BE2C (cell line): ENCODE measurements around the gene GGT5.
"Not testable (repeated sequence)": the region's sequence is repeated elsewhere in the genome, so short reads cannot be mapped to it uniquely, and the experiment has no call there.

Source experiments
- DNase-seq: peaks from one replicate; pipeline ENCODE4 v3.0.0-alpha.2; 2020
- H3K27me3 ChIP-seq: fragments of 250-450 bp; sonication (Bioruptor Pico); 2 replicates; pipeline ENCODE4 v1.5.1; 2020; ENCODE audit warnings: mild to moderate bottlenecking
- H3K36me3 ChIP-seq: fragments of 250-450 bp; sonication (Bioruptor Pico); 2 replicates; pipeline ENCODE4 v1.5.1; 2020; ENCODE audit warnings: mild to moderate bottlenecking
- H3K4me1 ChIP-seq: fragments of 250-450 bp; sonication (Bioruptor Pico); 2 replicates; pipeline ENCODE4 v1.5.1; 2020
- H3K4me3 ChIP-seq: 2 replicates; pipeline ENCODE4 v1.5.1; 2011; ENCODE audit warnings: low read depth, low read length
- H3K9me3 ChIP-seq: fragments of 250-450 bp; sonication (Bioruptor Pico); 2 replicates; pipeline ENCODE4 v1.5.1; 2020
- TF ChIP-seq, protein P1 (sequence below): IDR thresholded peaks from 2 replicates; pipeline ENCODE4 v1.5.1; 2012; ENCODE audit warnings: mild to moderate bottlenecking, low read depth, low read length

Gene GGT5

GRCh38 chr22:24183321-24184031, 61.4 kb downstream of the GGT5 start:
- DNase-seq, result peak; percentile 50
- TF ChIP-seq, protein P1, sequence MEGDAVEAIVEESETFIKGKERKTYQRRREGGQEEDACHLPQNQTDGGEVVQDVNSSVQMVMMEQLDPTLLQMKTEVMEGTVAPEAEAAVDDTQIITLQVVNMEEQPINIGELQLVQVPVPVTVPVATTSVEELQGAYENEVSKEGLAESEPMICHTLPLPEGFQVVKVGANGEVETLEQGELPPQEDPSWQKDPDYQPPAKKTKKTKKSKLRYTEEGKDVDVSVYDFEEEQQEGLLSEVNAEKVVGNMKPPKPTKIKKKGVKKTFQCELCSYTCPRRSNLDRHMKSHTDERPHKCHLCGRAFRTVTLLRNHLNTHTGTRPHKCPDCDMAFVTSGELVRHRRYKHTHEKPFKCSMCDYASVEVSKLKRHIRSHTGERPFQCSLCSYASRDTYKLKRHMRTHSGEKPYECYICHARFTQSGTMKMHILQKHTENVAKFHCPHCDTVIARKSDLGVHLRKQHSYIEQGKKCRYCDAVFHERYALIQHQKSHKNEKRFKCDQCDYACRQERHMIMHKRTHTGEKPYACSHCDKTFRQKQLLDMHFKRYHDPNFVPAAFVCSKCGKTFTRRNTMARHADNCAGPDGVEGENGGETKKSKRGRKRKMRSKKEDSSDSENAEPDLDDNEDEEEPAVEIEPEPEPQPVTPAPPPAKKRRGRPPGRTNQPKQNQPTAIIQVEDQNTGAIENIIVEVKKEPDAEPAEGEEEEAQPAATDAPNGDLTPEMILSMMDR, result no peak
- Histone ChIP-seq H3K4me3 (no peak overlapping the region), H3K4me1 (peaks cover 3% of the 10 kb centered on the region), H3K27me3 (no peaks in the 10 kb centered on the region), H3K9me3 (no peaks in the 10 kb centered on the region), H3K36me3 (no peaks in the 10 kb centered on the region)

GRCh38 chr22:24182900-24183246, 62.0 kb downstream of the GGT5 start:
- not testable (repeated sequence) for H3K36me3 ChIP-seq, H3K4me1 ChIP-seq, H3K9me3 ChIP-seq, H3K27me3 ChIP-seq, H3K4me3 ChIP-seq, DNase-seq

DNA sequence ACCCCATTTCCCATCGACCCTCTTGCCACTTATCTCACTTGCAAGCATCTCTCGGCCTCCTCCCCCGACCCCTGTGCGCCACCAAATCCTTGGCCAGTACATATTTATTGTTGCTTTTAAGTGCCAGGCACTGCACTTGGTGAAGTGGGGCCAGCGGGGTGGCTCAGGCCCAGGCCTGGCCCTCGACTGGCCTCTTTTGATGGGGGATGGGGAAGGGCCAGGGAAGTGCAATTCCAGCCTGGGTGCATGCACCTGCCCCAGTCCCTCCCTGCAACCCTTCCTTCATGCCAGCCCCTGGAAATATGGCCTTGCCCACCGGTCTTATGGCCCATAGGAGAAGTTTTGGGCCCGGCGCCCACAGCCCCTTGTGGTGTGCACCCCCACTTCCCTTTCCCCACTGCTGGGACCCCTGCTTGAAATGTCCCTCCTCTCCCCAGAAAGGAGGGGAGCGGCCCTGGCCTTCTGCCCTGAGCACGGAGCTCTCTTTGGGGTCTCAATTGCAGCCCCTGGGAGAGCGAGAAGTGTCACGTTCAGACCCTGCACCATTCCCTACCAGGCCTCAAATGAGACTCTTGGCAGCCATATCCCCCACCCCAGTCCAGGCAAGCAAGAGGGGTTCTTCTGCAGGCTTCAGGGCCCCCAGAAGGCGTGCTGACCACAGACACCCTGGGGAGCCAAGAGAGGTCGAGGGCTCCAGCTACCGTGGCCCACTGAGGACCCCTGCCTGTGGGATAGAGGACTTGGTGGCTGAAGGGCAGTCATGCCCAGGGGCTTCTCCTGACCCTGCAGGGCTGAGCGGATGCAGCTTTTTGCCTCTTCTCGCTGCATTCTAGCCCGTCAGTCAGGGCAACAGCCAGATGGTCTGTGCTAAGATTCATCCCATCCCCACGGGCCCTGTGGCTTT, 62.6 kb downstream of the GGT5 start:
- no peaks in the 10 kb centered on the region; the same call in 1 of the 2 replicates for H3K36me3 ChIP-seq
- TF ChIP-seq, protein P1, result peak; percentile 15; the same call in 1 of the 2 replicates
- H3K9me3 ChIP-seq, result no peaks in the 10 kb centered on the region
- H3K4me1 ChIP-seq, result peaks cover 3% of the 10 kb centered on the region
- H3K4me3 ChIP-seq, result no peak overlapping the region
- peak; percentile 29 for DNase-seq
- H3K27me3 ChIP-seq, result no peaks in the 10 kb centered on the region

DNA sequence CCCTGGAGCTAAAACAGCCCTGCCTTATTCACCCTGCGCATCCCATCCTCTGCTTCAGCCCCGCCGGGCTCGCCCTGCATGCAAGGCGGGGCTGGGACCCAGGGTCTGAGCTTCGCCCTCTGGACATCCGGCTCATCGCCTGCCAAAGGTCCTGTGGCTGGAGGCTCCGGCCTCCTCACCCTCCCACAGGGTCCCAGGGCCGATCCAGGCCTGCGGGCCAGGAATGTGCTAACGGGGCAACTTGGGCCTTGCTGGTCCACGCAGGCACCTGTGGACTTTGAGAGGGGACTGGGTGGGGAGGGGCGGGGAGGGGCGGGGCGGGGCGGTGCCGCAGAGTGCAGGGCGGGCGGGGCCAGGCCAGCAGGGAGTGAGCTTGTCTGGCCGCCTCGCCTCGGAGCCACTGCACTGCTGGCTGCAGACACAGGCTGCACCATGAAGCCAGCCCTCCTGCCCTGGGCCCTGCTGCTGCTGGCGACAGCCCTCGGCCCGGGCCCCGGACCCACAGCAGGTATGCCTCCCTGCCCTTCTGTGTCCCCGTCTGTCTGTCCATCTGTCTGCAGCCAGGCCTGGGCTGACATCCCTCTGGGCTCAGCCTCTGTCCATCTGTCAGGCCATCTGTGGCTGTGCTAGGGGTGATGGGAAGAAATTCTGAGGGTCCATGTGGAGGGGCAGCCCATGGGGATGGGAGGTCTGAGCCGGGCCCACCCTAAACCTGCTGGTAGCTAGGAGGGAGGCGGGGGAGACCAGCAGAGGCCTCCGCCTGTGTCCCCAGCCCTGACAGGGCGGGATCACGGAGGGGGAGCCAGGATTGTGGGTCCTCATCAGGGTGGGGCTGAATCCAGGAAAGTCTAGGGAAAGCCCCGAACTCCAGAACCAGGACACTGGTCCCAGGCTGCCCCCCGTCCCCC, 63.5 kb downstream of the GGT5 start, which contains the start of gene SUSD2:
SUSD2 (plus strand) TSS at position 400 of the 908 bp plus-strand sequence; CDS start at position 433, 33 bp downstream.
- no peak within 1 kb of the TSS for H3K4me3 ChIP-seq
- no peaks in the 10 kb centered on the region for H3K27me3 ChIP-seq
- peaks cover 3% of the 10 kb centered on the region for H3K4me1 ChIP-seq
- TF ChIP-seq, protein P1, result no peak
- no peaks in the 10 kb centered on the region; the same call in 1 of the 2 replicates for H3K36me3 ChIP-seq
- H3K9me3 ChIP-seq, result no peaks in the 10 kb centered on the region
- peak; percentile 53 for DNase-seq

DNA sequence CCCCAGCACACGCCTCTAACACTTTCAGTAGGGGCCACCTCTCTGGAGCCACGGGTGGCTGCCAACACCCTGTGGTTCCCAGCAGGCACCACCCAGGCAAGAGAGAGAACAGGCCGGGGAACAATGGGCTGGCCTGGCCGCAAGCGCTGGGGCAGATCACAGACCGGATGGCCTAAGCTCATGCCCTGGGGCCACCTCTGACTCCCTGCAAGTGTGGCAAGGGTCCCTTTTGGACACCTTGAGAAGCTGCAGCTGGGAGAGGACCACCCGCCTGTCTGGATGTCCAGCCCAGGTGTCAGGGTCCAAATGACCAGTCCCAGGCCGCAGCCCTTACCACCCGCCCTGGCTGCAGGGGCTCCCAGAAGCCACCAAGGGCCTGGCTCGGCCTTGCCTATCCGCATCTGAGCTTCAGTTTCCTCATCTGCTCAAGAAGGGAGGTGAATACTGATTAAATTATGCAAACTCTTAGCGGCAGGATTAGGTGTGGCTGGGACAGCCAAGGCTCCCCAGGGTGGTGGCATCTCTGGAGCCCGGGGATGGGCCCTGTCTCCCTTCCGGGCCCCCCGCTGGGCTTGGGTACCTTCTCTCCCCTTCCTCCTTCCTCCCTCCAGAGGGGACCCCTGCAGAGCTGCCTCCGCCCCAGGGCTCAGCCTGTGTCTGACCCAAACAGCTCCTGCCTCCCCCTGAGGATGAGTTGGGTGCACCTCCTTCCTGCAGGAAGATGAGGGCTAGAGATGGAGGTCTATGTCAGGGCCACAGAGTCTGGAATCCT, 64.4 kb downstream of the GGT5 start:
- no peak overlapping the region for H3K4me3 ChIP-seq
- H3K36me3 ChIP-seq, result no peaks in the 10 kb centered on the region; the same call in 1 of the 2 replicates
- DNase-seq, result no peak
- no peaks in the 10 kb centered on the region for H3K27me3 ChIP-seq
- peaks cover 3% of the 10 kb centered on the region for H3K4me1 ChIP-seq
- TF ChIP-seq, protein P1, result no peak
- H3K9me3 ChIP-seq, result no peaks in the 10 kb centered on the region
